GM19193 (cell line): ENCODE measurements around the gene SQSTM1.
A peak's percentile ranks its signal among the peaks of the same experiment; 100 is the strongest.

Source experiments
- POLR2A ChIP-seq: IDR thresholded peaks from 4 replicates; pipeline ENCODE4 v1.6.1; 2011; ENCODE audit not compliant: insufficient read depth, insufficient read length; ENCODE audit errors: extremely low read depth

The SQSTM1 gene

GRCh38 chr5:179791881-179792611 lies 28.7 kb upstream of the SQSTM1 start:
- no peak for TF ChIP-seq POLR2A

GRCh38 chr5:179792612-179793467 lies 27.9 kb upstream of the SQSTM1 start:
- TF ChIP-seq POLR2A = no peak

GRCh38 chr5:179793468-179794139 lies 27.1 kb upstream of the SQSTM1 start, which contains the start of gene LTC4S:
LTC4S (plus strand) TSS chr5:179793986; CDS start chr5:179794081, 95 bp downstream.
- no peak for TF ChIP-seq POLR2A

GRCh38 chr5:179794171-179794570 lies 26.5 kb upstream of the SQSTM1 start:
- no peak for TF ChIP-seq POLR2A

- TF ChIP-seq POLR2A = no peak
Observed at GRCh38 chr5:179794575-179794974, 26.1 kb upstream of the SQSTM1 start.

GRCh38 chr5:179795049-179795862 lies 25.4 kb upstream of the SQSTM1 start:
- no peak for TF ChIP-seq POLR2A

GRCh38 chr5:179795863-179796833 lies 24.6 kb upstream of the SQSTM1 start:
- TF ChIP-seq POLR2A = peak; percentile 57

- no peak for TF ChIP-seq POLR2A
Observed at GRCh38 chr5:179796877-179797608, 23.7 kb upstream of the SQSTM1 start.

GRCh38 chr5:179797741-179798140 lies 23.0 kb upstream of the SQSTM1 start:
- TF ChIP-seq POLR2A = no peak

- no peak for TF ChIP-seq POLR2A
Observed at GRCh38 chr5:179798144-179798770, 22.4 kb upstream of the SQSTM1 start.

GRCh38 chr5:179798771-179799643 lies 21.7 kb upstream of the SQSTM1 start:
- TF ChIP-seq POLR2A = no peak

- no peak for TF ChIP-seq POLR2A
Observed at GRCh38 chr5:179799644-179799973, 21.1 kb upstream of the SQSTM1 start.

- TF ChIP-seq POLR2A = no peak
Observed at GRCh38 chr5:179800071-179800695, 20.5 kb upstream of the SQSTM1 start.
